HCT116 (cell line): Measurements from ENCODE around the gene RBM39.

Source experiments
- EZH2 ChIP-seq: fragments of 200-600 bp; sonication (generic); IDR thresholded peaks from 2 replicates; pipeline ENCODE4 v1.6.1; 2017; ENCODE audit warnings: antibody characterized with exemption, mixed run types
- POLR2A ChIP-seq: IDR thresholded peaks from 2 replicates; pipeline ENCODE4 v1.7.0; 2011; ENCODE audit warnings: borderline replicate concordance; ENCODE audit not compliant: insufficient read depth, insufficient read length; ENCODE audit errors: extremely low read depth
- POLR2AphosphoS5 ChIP-seq: IDR thresholded peaks from 2 replicates; pipeline ENCODE4 v1.6.1; 2011; ENCODE audit warnings: mild to moderate bottlenecking, low read depth, low read length, moderate library complexity
- RAD21 ChIP-seq: IDR thresholded peaks from 2 replicates; pipeline ENCODE4 v1.6.1; 2012; ENCODE audit warnings: low read depth, mild to moderate bottlenecking
- SP1 ChIP-seq: IDR thresholded peaks from 2 replicates; pipeline ENCODE4 v1.6.1; 2012; ENCODE audit warnings: low read depth
- YY1 ChIP-seq: IDR thresholded peaks from 2 replicates; pipeline ENCODE4 v1.6.1; 2011; ENCODE audit warnings: low read length, low read depth, moderate library complexity, mild to moderate bottlenecking; ENCODE audit not compliant: insufficient replicate concordance; ENCODE audit errors: extremely low read depth
- TF ChIP-seq, protein P1 (sequence below), 3 experiments: fragments of 200-600 bp in 1 of 3; sonication (generic) in 1 of 3; IDR thresholded peaks in 2 of 3; conservative IDR thresholded peaks in 1 of 3; 2 replicates each; pipeline ENCODE4 v1.5.1; 2012 to 2017; ENCODE audit warnings: low read depth in 2 of 3, low read length in 2 of 3, antibody characterized with exemption in 1 of 3, borderline replicate concordance in 1 of 3, control low read depth in 1 of 3, mild to moderate bottlenecking in 1 of 3, mixed read lengths in 1 of 3, mixed run types in 1 of 3, moderate library complexity in 1 of 3; ENCODE audit not compliant: insufficient read depth in 1 of 3
- TF ChIP-seq, protein P2 (sequence below): IDR thresholded peaks from 2 replicates; pipeline ENCODE4 v1.6.1; 2012

DNA sequence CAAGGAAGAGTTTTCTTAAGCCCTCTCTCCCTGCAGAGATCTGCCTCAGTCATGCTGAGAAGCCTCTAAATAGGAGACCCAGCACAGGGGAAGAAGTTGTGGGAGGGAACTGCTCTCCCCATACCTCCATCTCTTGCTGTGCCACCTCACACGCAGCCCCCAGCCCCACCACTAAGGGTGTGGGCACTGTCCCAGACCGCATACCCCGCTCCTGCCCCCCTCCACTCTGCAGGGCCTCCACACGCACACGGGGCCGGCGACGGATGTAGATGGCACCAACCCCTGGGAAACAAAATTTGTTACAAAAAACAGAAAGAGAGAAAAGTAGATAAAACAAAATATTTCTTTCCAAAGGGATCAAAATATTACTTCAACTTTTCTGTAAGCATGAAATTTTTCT, 67.1 kb downstream of the RBM39 start:
- no peak for TF ChIP-seq RAD21
- no peak for TF ChIP-seq EZH2
- no peak for TF ChIP-seq YY1
- TF ChIP-seq, protein P1, sequence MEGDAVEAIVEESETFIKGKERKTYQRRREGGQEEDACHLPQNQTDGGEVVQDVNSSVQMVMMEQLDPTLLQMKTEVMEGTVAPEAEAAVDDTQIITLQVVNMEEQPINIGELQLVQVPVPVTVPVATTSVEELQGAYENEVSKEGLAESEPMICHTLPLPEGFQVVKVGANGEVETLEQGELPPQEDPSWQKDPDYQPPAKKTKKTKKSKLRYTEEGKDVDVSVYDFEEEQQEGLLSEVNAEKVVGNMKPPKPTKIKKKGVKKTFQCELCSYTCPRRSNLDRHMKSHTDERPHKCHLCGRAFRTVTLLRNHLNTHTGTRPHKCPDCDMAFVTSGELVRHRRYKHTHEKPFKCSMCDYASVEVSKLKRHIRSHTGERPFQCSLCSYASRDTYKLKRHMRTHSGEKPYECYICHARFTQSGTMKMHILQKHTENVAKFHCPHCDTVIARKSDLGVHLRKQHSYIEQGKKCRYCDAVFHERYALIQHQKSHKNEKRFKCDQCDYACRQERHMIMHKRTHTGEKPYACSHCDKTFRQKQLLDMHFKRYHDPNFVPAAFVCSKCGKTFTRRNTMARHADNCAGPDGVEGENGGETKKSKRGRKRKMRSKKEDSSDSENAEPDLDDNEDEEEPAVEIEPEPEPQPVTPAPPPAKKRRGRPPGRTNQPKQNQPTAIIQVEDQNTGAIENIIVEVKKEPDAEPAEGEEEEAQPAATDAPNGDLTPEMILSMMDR (IDR thresholded peaks at IDR 0.05 in 2 of 3, conservative IDR thresholded peaks at IDR 0.05 in 1 of 3; ENCODE audit: borderline replicate concordance in 1 of 3, insufficient read depth in 1 of 3, low read depth in 2 of 3, low read length in 2 of 3) = no peak
- TF ChIP-seq POLR2AphosphoS5 = no peak
- no peak for TF ChIP-seq POLR2A
- TF ChIP-seq, protein P2, sequence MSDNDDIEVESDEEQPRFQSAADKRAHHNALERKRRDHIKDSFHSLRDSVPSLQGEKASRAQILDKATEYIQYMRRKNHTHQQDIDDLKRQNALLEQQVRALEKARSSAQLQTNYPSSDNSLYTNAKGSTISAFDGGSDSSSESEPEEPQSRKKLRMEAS = no peak
- TF ChIP-seq SP1 = no peak
